Stimulated activated CD4-positive, alpha-beta T cell treated with anti-CD3 and anti-CD28 coated beads, TNF-alpha, amount 100 ng/mL, for 48 hours (primary cell): Measurements from ENCODE around the gene RAP1GAP.

Experiments
- DNase-seq, 3 donors: peaks; one replicate each; pipeline ENCODE4 v3.0.0-alpha.2; 2020; ENCODE audit warnings: low read depth in 3 of 3

Gene RAP1GAP

DNA sequence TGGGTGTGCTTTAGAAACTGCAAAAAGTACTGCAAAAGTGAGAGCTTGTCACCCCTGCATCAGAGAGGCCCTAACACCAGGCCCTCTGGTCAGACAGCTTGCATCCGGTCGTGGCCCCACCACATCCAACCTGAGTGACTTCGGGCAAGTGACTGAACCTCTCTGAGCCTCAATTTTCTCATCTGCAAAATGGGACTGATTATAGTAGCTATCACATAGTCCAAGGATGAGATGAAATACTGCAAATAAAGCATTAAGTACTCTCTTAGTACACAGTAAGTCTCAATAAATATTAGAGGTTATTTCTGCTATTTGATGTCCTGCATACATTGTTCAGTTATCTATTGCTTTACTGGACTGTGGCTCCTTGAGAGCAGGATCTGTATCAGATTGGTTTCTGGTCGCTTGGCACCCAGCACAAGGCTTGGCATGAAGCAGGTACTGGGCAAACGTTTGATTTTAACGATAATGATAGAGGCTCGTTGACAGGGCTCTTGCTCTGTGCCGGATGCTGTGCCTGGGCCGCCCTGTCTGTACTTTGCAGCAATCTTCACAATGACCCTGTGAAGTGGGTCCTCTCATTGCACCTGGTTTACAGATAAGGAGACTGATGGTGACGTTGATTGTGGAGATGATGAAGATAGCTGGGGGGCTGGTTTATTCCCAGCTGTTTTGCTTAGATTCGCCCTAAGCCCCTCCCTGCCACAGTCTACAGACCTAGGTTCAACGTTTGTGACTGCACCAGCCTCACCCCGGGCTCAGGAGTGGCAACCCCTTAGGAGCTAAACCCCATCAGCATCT lies 43.6 kb downstream of the RAP1GAP start:
- no peak for DNase-seq

DNA sequence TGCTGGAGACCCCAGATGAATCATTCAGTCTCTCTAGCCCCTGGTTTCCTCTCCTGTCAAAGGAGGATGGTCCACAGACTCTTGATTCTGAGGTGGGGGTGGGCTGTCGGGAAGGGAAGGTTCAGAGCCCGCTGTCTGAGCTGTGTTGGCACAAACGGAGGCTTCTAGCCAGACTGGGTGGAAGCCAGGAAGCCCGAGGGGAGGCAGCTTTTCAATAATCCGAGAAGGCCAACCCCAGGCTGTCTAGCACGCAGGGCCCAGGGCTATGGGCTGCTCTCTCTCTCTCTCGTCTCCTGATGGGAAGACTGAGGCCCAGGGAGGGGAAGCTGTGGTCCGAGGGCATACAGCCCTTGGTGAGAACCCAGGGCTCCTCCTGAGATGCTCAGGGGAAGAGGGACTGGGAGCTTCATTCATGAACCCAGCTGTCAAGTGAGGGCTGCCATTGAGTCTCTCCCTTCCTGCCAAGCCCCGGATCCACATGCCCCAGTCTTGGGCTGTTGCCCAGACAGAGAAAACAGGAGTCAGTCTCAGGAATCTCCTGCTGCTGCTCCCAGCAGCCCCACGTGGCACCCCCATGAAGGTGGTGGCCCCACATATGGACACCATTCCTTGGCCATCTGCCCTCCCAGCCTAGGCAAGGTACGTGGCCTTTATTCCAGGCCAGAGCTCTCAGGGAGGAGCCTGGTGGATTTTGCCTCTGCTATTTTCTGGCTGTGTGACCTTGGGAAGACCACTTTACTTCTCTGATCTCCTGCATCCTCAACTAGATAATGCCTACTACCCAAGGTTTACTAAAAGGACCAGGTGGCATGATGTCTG lies 44.4 kb downstream of the RAP1GAP start:
- no peak for DNase-seq

DNA sequence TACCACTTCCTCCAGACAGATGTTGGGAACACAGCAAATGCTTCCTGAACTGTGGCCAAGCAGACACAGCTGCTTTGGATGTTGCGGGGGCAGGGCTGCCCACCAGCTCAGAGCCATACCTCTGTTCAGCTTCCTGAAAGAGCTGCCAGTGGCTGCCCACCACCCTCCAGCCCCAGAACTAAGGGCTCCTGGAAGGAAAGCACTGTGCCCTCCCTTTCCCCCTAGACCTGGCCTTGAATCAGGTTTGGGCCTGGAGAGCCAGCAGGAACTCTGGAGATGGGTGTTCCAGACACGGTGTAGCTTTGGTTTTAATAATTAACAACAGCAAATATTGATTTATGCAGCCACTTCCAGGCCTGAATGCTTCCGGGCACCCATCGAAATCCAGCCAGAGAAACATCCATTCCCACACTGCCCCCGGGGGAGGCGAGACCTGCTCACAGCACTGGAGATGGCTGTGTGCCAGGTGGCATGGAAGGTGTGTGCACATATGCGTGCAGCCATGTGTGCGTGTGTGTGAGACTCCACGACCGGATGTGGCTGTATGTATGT lies 45.7 kb downstream of the RAP1GAP start:
- no peak for DNase-seq

- peak; percentile 7 to 48 (median 29) for DNase-seq
Observed at GRCh38 chr1:21622466-21623315, 46.5 kb downstream of the RAP1GAP start.

- DNase-seq = no peak
Observed at GRCh38 chr1:21621761-21622436, 47.3 kb downstream of the RAP1GAP start.

DNA sequence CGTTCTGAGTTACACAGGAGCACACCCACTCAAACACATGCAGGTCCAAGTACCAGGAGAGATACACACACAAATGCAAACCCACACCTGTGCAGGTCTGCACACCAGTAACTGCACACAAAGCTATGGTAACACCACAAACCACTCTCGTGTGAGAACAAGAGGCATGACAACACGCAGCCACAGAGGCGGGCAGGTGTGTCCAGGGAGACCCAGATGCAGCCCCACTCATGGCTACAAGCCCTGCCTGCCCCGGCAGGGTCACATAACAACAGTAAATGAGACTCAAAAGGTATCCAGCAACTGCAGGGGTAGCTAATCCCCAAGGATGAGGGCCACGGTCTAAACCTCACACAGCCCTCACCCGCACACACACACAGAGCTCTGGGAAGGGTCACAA lies 48.1 kb downstream of the RAP1GAP start:
- DNase-seq = no peak

DNA sequence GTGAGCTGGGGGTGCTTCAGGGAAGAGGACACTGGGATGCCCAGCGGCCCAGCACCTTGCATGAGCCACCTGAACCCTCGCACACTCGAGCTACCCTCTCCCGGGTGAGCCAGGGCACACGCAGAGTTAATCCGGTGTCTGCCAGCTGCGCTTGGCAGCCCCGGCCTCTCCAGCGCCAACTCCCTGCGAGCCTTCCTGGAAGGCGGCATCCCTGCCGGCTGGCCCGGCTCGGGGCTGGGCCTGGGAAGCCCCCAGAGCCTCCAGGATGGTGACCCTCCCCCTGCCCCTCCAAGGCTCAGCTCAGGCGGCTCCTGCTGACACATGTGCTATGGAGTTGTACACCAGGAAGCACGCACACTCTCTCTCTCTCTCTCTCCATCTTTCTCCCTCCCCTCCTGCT lies 48.7 kb downstream of the RAP1GAP start:
- DNase-seq = no peak

- no peak for DNase-seq
Observed at GRCh38 chr1:21620011-21620410, 49.1 kb downstream of the RAP1GAP start.

DNA sequence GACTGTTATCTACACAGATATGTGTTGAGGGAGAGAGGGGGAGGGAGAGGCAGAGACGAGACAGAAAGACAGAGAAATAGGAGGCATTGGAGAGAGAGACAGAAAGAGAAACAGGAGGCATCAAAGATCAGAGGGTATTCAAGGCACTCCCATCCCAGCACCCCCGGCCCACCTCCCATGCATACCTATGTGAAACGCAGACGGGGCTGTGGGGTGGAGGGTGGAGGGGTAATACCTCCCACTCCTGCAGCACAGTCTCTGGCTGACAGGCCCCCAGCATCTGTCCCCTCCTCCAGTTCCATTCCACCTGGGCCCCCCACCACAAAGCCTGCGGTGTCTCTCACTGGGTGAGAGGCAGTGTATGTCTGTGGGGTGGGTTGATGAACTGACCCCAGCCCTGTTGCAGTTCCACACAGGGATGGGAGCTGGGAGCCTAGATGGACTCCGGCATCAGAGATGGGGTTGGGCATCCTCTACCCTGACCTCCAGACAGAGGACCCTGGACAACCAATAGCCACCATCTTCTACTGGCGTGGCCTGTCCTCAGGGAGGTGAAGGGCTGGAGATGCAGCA lies 49.7 kb downstream of the RAP1GAP start:
- DNase-seq = no peak

- no peak for DNase-seq
Observed at GRCh38 chr1:21618561-21619374, 50.4 kb downstream of the RAP1GAP start.

DNA sequence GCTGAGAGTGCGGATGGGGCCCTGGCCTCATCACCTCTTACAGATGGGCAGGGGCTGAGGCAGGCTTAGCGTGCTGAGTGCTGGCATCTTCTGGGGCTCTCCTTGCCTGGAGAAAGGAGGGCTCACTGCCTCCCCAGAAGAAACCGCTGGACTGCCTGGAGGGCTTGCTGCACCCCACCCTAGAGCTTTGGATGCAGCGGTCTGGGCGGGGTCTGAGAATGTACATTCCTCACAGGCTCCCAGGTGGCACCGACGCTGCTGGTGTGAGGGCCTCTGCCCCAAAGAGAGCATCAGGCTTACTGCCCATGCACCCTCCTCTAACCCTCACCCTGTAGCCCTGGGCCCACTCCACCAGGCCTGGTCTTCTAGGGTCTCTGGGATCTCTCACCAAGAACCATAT lies 51.1 kb downstream of the RAP1GAP start:
- no peak for DNase-seq

- no peak for DNase-seq
Observed at GRCh38 chr1:21617126-21617738, 51.9 kb downstream of the RAP1GAP start.

GRCh38 chr1:21616372-21616771 lies 52.8 kb downstream of the RAP1GAP start:
- no peak for DNase-seq

DNA sequence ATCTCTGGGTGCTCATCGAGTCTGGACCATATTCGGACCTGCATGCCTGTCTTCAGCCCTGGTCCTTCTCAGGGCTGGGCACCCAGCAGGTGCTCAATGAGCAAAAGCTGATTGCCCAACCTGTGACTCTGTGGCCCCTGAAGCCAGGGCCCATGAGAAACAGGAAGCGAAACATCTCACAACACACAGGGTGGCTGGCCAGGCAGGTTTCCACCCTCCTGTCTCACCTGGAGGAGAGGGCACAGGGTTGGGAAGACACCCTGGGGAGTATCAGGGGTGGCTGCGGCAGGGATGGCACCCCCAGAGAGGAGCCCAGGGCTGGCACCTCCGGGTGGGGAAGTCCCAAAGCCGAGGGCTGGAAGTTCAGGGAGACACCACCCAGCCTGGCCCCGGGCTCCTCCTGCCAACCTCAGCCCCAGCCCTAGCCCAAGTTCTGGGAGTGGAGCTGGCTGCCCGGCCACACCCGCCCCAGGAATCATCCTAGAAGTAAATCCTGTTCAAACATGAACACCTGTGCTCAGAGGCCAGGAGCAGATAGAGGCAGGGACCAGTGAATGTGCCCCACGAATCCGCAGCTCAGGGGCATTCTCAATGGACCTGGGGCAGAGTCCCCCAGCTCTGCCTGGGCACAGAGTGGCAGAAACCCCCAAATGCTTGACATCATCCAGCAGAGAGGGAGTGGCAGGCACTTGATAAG lies 54.6 kb downstream of the RAP1GAP start:
- DNase-seq = no peak

GRCh38 chr1:21613072-21613867 lies 55.9 kb downstream of the RAP1GAP start:
- no peak for DNase-seq

DNA sequence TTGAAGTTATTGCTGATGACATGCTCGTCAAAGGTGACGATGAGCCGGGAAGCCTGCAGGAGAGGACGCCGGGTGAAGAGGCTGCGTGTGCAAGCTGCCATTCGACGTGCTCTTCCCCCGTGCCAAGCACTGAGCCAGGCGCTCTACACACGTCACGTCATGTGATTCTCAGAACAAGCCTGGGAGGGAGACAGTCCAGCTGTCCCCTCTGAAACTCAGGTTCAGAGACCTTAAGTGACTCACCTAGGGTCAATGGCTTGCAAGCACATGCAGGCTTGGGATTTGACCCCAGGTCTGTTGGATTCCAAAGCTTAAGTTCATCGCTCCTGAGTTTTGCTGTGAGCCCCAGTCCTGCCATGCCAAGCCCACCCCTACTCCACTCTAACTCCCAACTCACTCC lies 57.1 kb downstream of the RAP1GAP start:
- DNase-seq = no peak

DNA sequence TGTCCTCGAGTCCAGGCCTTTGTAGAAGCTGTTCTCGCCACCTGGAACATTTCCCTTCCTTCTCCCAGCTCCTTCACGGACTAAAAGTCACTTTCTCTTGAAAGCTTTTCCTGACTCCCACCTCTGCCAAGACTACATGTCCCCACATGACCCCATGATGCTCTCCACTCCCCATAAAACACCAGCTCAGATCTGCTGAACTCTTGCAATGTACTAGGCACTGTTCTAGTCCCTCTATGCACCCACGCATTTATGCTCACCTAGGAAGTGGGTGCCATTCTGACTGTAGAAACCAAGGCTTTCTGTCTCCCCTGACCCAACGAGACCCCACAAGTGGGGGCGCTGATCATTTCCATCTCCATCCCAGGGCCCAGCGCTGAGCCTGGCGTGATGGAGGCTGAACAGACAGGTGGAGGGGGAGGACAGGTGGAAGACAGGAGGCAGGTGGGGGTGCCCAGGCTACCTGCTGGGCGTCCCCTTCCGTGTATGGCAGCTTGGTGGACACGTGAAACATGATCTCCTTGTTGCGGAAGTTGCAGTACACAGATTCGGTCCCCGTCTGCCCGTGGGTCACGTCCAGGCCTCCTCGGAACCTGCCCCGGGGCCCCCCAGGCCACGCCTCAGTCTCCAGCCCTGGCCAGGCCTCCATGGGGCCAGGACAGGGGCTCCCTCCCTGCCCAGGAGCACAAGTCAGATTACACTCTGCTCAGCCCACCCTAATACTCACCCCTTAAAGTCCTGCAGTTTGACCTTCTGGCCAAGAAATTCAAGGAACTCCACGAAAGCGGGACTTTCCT lies 58.0 kb downstream of the RAP1GAP start:
- no peak for DNase-seq
